H1 (cell line): ENCODE measurements around the gene ORAI3. TPM values are rescaled to one million over a fixed set of nuclear protein-coding genes. Genes with fewer than 3 reads are reported as not detected.

Experiments used
- CTCF ChIA-PET: fragments of 300-600 bp; sonication (Branson Sonifier 250); formaldehyde crosslinking; loops from one replicate; lab custom pipeline; 2021; ENCODE audit not compliant: partially characterized antibody; lab: Charles Lee
- POLR2A ChIA-PET: fragments of 300-600 bp; sonication (Branson Sonifier 250); formaldehyde crosslinking; loops from one replicate; lab custom pipeline; 2021; ENCODE audit warnings: inconsistent platforms; ENCODE audit not compliant: partially characterized antibody; lab: Charles Lee
- DNase-seq, 2 experiments: peaks; one replicate each; pipeline versions ENCODE4 v3.0.0 to v3.0.0-alpha.2; 2010 to 2022; ENCODE audit warnings: low spot score in 2 of 2, low read depth in 1 of 2, mixed read lengths in 1 of 2
- FAIRE-seq: peaks from 2 replicates; lab custom pipeline; 2011; peaks lifted over from hg19 to GRCh38; lab: Jason Lieb, UNC
- H2AFZ ChIP-seq: 2 replicates; pipeline ENCODE4 v1.8.1; 2012; ENCODE audit warnings: low read length, inconsistent platforms
- H2AK5ac ChIP-seq: 2 replicates; pipeline ENCODE4 v1.6.1; 2013; ENCODE audit warnings: low read depth, low read length
- H2BK120ac ChIP-seq: replicated peaks from 2 replicates; pipeline ENCODE3; 2013; ENCODE audit warnings: low read depth, low read length, inconsistent platforms
- H2BK12ac ChIP-seq: 2 replicates; pipeline ENCODE4 v1.6.1; 2013; ENCODE audit warnings: low read depth, low read length
- H2BK15ac ChIP-seq: 2 replicates; pipeline ENCODE4 v1.6.1; 2013; ENCODE audit warnings: low read length
- H2BK20ac ChIP-seq: 2 replicates; pipeline ENCODE4 v1.6.1; 2013; ENCODE audit warnings: low read length
- H2BK5ac ChIP-seq: 2 replicates; pipeline ENCODE4 v1.6.1; 2013; ENCODE audit warnings: low read depth, low read length
- H3K14ac ChIP-seq: 2 replicates; pipeline ENCODE4 v1.6.1; 2013; ENCODE audit warnings: inconsistent platforms; ENCODE audit not compliant: insufficient read length
- H3K18ac ChIP-seq: 2 replicates; pipeline ENCODE4 v1.6.1; 2013; ENCODE audit warnings: low read length; ENCODE audit errors: extremely low read depth
- H3K23ac ChIP-seq: 2 replicates; pipeline ENCODE4 v1.6.1; 2013; ENCODE audit warnings: inconsistent platforms; ENCODE audit not compliant: insufficient read length
- H3K23me2 ChIP-seq: 2 replicates; pipeline ENCODE4 v1.6.1; 2013; ENCODE audit warnings: low read depth, low read length
- H3K27ac ChIP-seq: 2 replicates; pipeline ENCODE4 v1.6.1; 2011; ENCODE audit warnings: low read depth, low read length, inconsistent platforms
- H3K27me3 ChIP-seq, 4 experiments: replicated peaks in 1 of 4; 1 replicate in 1 of 4; 2 replicates in 3 of 4; pipeline versions ENCODE4 v1.6.1 to v1.8.1; 2011 to 2013; ENCODE audit warnings: low read length in 3 of 4, mild to moderate bottlenecking in 3 of 4, inconsistent platforms in 2 of 4, mixed read lengths in 2 of 4, moderate library complexity in 1 of 4; ENCODE audit not compliant: control insufficient read depth in 3 of 4, insufficient read depth in 3 of 4; ENCODE audit errors: extremely low read depth in 1 of 4
- H3K36me3 ChIP-seq, 4 experiments: 2 replicates each; pipeline versions ENCODE4 v1.6.1 to v1.8.1; 2011 to 2013; ENCODE audit warnings: mild to moderate bottlenecking in 4 of 4, low read length in 3 of 4, moderate library complexity in 2 of 4, control low read depth in 1 of 4, inconsistent platforms in 1 of 4; ENCODE audit not compliant: insufficient read depth in 4 of 4, control insufficient read depth in 2 of 4
- H3K4ac ChIP-seq: replicated peaks from 2 replicates; pipeline ENCODE3; 2013; ENCODE audit warnings: low read length, low read depth, mixed read lengths, inconsistent platforms; ENCODE audit not compliant: insufficient read length
- H3K4me1 ChIP-seq, 4 experiments: replicated peaks in 1 of 4; 1 replicate in 1 of 4; 2 replicates in 3 of 4; pipeline versions ENCODE4 v1.6.1 to v1.8.1; 2011 to 2013; ENCODE audit warnings: low read length in 3 of 4, inconsistent platforms in 2 of 4, mixed read lengths in 1 of 4; ENCODE audit not compliant: insufficient read depth in 4 of 4, control insufficient read depth in 3 of 4
- H3K4me2 ChIP-seq, 2 experiments: 2 replicates each; pipeline versions ENCODE4 v1.6.1 to v1.8.1; 2011 to 2013; ENCODE audit warnings: low read depth in 2 of 2, low read length in 2 of 2, control low read depth in 1 of 2, inconsistent platforms in 1 of 2, mild to moderate bottlenecking in 1 of 2; ENCODE audit not compliant: insufficient read depth in 1 of 2
- H3K4me3 ChIP-seq, 4 experiments: fragments of 200-600, 300-600 bp in 1 of 4; sonication (generic), shearing (Covaris generic), sonication (Bioruptor Twin) in 1 of 4; 2 replicates each; pipeline versions ENCODE4 v1.5.1 to v1.8.1; 2011 to 2016; ENCODE audit warnings: low read length in 4 of 4, low read depth in 3 of 4, control low read depth in 2 of 4, inconsistent platforms in 2 of 4, mild to moderate bottlenecking in 2 of 4, mixed read lengths in 1 of 4, moderate library complexity in 1 of 4; ENCODE audit not compliant: insufficient read depth in 2 of 4; ENCODE audit errors: extremely low read depth in 1 of 4
- H3K56ac ChIP-seq: replicated peaks from 2 replicates; pipeline ENCODE3; 2013; ENCODE audit warnings: low read depth, mild to moderate bottlenecking, mixed read lengths, low read length, inconsistent platforms; ENCODE audit not compliant: insufficient read length
- H3K79me1 ChIP-seq: 2 replicates; pipeline ENCODE4 v1.6.1; 2013; ENCODE audit warnings: low read depth, low read length, control low read depth
- H3K79me2 ChIP-seq, 2 experiments: 2 replicates each; pipeline versions ENCODE4 v1.6.1 to v1.8.1; 2012 to 2013; ENCODE audit warnings: low read length in 2 of 2, mild to moderate bottlenecking in 2 of 2, inconsistent platforms in 1 of 2; ENCODE audit not compliant: insufficient read depth in 2 of 2, control insufficient read depth in 1 of 2
- H3K9ac ChIP-seq, 4 experiments: replicated peaks in 1 of 4; 1 replicate in 1 of 4; 2 replicates in 3 of 4; pipeline versions ENCODE4 v1.6.1 to v1.8.1; 2011 to 2013; ENCODE audit warnings: low read depth in 3 of 4, low read length in 3 of 4, control low read depth in 2 of 4, mild to moderate bottlenecking in 2 of 4, moderate library complexity in 2 of 4, inconsistent platforms in 1 of 4; ENCODE audit errors: extremely low read depth in 1 of 4
- H3K9me3 ChIP-seq, 2 experiments: 2 replicates each; pipeline versions ENCODE4 v1.6.1 to v1.8.1; 2012 to 2013; ENCODE audit warnings: mild to moderate bottlenecking in 2 of 2, moderate library complexity in 2 of 2, control low read depth in 1 of 2, inconsistent platforms in 1 of 2, low read depth in 1 of 2, low read length in 1 of 2, mixed read lengths in 1 of 2; ENCODE audit not compliant: insufficient read depth in 2 of 2
- H4K20me1 ChIP-seq, 2 experiments: replicated peaks in 1 of 2; 2 replicates each; pipeline versions ENCODE3 to v1.8.1; 2011 to 2013; ENCODE audit warnings: inconsistent platforms in 2 of 2, low read length in 2 of 2, mild to moderate bottlenecking in 1 of 2; ENCODE audit not compliant: insufficient read depth in 2 of 2, control insufficient read depth in 1 of 2
- H4K5ac ChIP-seq: 2 replicates; pipeline ENCODE4 v1.6.1; 2013; ENCODE audit warnings: low read length, low read depth, mixed read lengths, inconsistent platforms; ENCODE audit not compliant: insufficient read length
- H4K8ac ChIP-seq: 2 replicates; pipeline ENCODE4 v1.8.0; 2013; ENCODE audit warnings: mild to moderate bottlenecking, moderate library complexity, low read length, inconsistent platforms; ENCODE audit not compliant: insufficient read depth; ENCODE audit errors: extremely low read depth
- H4K91ac ChIP-seq: replicated peaks from 2 replicates; pipeline ENCODE3; 2013; ENCODE audit warnings: low read length, mixed read lengths, inconsistent platforms; ENCODE audit not compliant: insufficient read length
- BACH1 ChIP-seq: IDR thresholded peaks from 2 replicates; pipeline ENCODE4 v1.6.1; 2012; ENCODE audit warnings: low read length, improper control_type of control experiment
- CHD2 ChIP-seq: IDR thresholded peaks from 2 replicates; pipeline ENCODE4 v1.6.1; 2012; ENCODE audit warnings: low read length, improper control_type of control experiment
- CREB1 ChIP-seq: IDR thresholded peaks from 2 replicates; pipeline ENCODE4 v1.6.1; 2012; ENCODE audit warnings: inconsistent platforms
- CTCF ChIP-seq, 3 experiments: IDR thresholded peaks; 1 replicate in 2 of 3; 2 replicates in 1 of 3; pipeline versions ENCODE4 v1.5.1 to v1.6.1; 2011; ENCODE audit warnings: low read length in 3 of 3, mild to moderate bottlenecking in 3 of 3, inconsistent platforms in 2 of 3, low read depth in 1 of 3, moderate library complexity in 1 of 3; ENCODE audit not compliant: insufficient read depth in 1 of 3; ENCODE audit errors: control extremely low read depth in 1 of 3
- GTF2F1 ChIP-seq: IDR thresholded peaks from 2 replicates; pipeline ENCODE4 v1.6.1; 2012; ENCODE audit warnings: low read depth, low read length, improper control_type of control experiment, borderline replicate concordance
- HDAC2 ChIP-seq, 2 experiments: fragments of 300-600 bp in 1 of 2; sonication (generic) in 1 of 2; IDR thresholded peaks; 2 replicates each; pipeline ENCODE4 v1.6.1; 2011 to 2012; ENCODE audit warnings: low read depth in 2 of 2, low read length in 2 of 2, mild to moderate bottlenecking in 2 of 2, moderate library complexity in 2 of 2, borderline replicate concordance in 1 of 2, inconsistent platforms in 1 of 2
- KDM5A ChIP-seq: fragments of 200-600 bp; IDR thresholded peaks from 2 replicates; pipeline ENCODE4 v1.7.1; 2012; ENCODE audit warnings: mild to moderate bottlenecking, low read length, inconsistent platforms, mixed read lengths
- PHF8 ChIP-seq: fragments of 200-600 bp; sonication (generic); conservative IDR thresholded peaks from 2 replicates; pipeline ENCODE4 v1.7.1; 2012; ENCODE audit warnings: low read depth, mild to moderate bottlenecking, inconsistent platforms, low read length, moderate library complexity
- SP2 ChIP-seq: IDR thresholded peaks from 2 replicates; pipeline ENCODE4 v1.6.1; 2012; ENCODE audit warnings: mild to moderate bottlenecking, low read length, inconsistent platforms
- TAF7 ChIP-seq: optimal IDR thresholded peaks from 2 replicates; pipeline ENCODE3; 2011; ENCODE audit warnings: low read depth, mild to moderate bottlenecking, inconsistent platforms, low read length, moderate library complexity, borderline replicate concordance
- YY1 ChIP-seq: IDR thresholded peaks from 2 replicates; pipeline ENCODE4 v1.6.1; 2011; ENCODE audit warnings: low read depth, mild to moderate bottlenecking, low read length
- WGBS, 2 experiments: shearing (Covaris generic) in 1 of 2; methylation state at CpG; one replicate each; pipeline versions ENCODE4 v1.1.6 to v1.1.7; 2013 to 2015; ENCODE audit warnings: low lambda C conversion rate in 2 of 2, mixed read lengths in 2 of 2, inconsistent platforms in 1 of 2, low coverage in 1 of 2, missing lambda C conversion rate in 1 of 2; ENCODE audit not compliant: insufficient replicate concordance in 2 of 2, insufficient coverage in 1 of 2, insufficient read length in 1 of 2; ENCODE audit errors: extremely low coverage in 1 of 2, missing lambda C conversion rate in 1 of 2; 5-methylcytosine and 5-hydroxymethylcytosine counted together
- polyA plus RNA-seq, 7 experiments: library from polyadenylated mRNA; depleted of rRNA in 3 of 7; stranded (reverse) in 5 of 7; unstranded in 2 of 7; fragments of >200 nt in 5 of 7; fragments of 200-250 nt in 2 of 7; gene quantifications; 1 replicate in 5 of 7; 2 replicates in 1 of 7; 4 replicates in 1 of 7; pipeline versions ENCODE4 v1.2.1 to v1.2.3, GENCODE V29; 2011 to 2013; ENCODE audit warnings: missing spikeins in 2 of 7, mixed read lengths in 2 of 7
- total RNA-seq: library from RNA; stranded (reverse); fragmentation: NEBNext Ultra II Directional; extraction: Animal tissue kit (Norgen Biotek cat#: 25700); gene quantifications from 2 replicates; pipeline ENCODE4 v1.2.1, GENCODE V29; 2021

The ORAI3 gene
- total and polyA plus RNA-seq, 2 of the 8 experiments (the other 6 are each of a cell fraction or from before 2014, with no cell fraction given): 8.7 to 24.5 TPM

DNA sequence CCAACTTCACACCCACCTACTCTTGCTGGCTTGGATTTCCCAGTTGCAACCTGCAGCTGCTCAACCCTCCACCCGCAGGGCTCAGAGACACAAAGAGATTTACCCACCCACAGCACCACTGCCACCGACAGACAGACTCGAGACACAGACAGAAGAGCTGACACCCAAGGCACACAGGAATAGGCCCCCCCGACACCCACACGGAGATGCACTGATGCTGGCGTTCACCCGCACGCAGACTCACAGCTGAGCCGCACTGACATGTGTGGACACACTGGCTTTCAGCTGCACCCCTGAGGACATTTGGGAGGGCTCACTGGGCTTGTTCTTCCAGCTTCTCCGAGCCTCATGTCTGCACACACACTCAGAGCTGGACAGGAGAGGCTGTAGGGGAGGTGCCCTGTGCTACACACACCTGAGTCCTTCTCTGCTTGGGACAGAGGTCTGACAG, 53.4 kb downstream of the ORAI3 start:
- FAIRE-seq: no peak
- no peaks in the 10 kb centered on the region for H3K79me2 ChIP-seq
- ChIA-PET POLR2A (interaction anchor here (0.5 to 3.0 kb wide), 8 partner anchors 16 to 199 kb away, joined by 3 to 14 read pairs (median 4); partner anchors contain the start of gene HSD3B7), CTCF (interaction anchor here (1.0 to 2.5 kb wide), 5 partner anchors 17 to 441 kb away, joined by 4 to 12 read pairs (median 7); partner anchors contain the start of gene HSD3B7)
- H2BK12ac ChIP-seq: no peak overlapping the region
- H2BK120ac ChIP-seq: no peak overlapping the region
- H3K36me3 ChIP-seq: no peaks in the 10 kb centered on the region
- H3K56ac ChIP-seq: no peak overlapping the region
- H3K4ac ChIP-seq: no peak overlapping the region
- no peak for TF ChIP-seq SP2
- no peak for TF ChIP-seq KDM5A
- no peak for TF ChIP-seq HDAC2 (IDR thresholded peaks at IDR 0.05; ENCODE audit: borderline replicate concordance in 1 of 2, low read depth in 2 of 2, low read length in 2 of 2)
- TF ChIP-seq TAF7: no peak
- TF ChIP-seq CREB1: no peak
- no peak for TF ChIP-seq PHF8
- no peak for TF ChIP-seq BACH1
- TF ChIP-seq GTF2F1: no peak
- no peak for TF ChIP-seq YY1
- TF ChIP-seq CTCF (IDR thresholded peaks at IDR 0.05; ENCODE audit: control extremely low read depth in 1 of 3, insufficient read depth in 1 of 3, low read depth in 1 of 3, low read length in 3 of 3): no peak
- no peak for TF ChIP-seq CHD2
- peaks cover 0 to 2% of the 10 kb centered on the region in 2 experiments for H4K20me1 ChIP-seq
- H3K4me1 ChIP-seq: peaks cover 0 to 8% (median 6%) of the 10 kb centered on the region in 4 experiments; a peak in 5 of 7 replicates
- DNase-seq: no peak
- WGBS, 2 experiments: 81% methylated on average over 10 of the region's 10 CpGs; no CpG with 5 or more reads in 1 of the 2 experiments
- H3K23me2 ChIP-seq: peaks cover 5% of the 10 kb centered on the region; the same call in 1 of the 2 replicates
- no peak overlapping the region for H3K18ac ChIP-seq
- no peak overlapping the region for H3K4me2 ChIP-seq
- H3K9me3 ChIP-seq: no peaks in the 10 kb centered on the region
- 0 out of 2 replicates have a peak, but pooled peaks cover 8% of the 10 kb centered on the region for H3K79me1 ChIP-seq
- H4K5ac ChIP-seq: no peak overlapping the region
- no peak overlapping the region for H3K14ac ChIP-seq
- H4K91ac ChIP-seq: no peak overlapping the region
- H2AK5ac ChIP-seq: no peak overlapping the region
- no peak overlapping the region for H3K9ac ChIP-seq
- no peak overlapping the region for H2BK5ac ChIP-seq
- peak overlapping the region; percentile 31; the same call in 1 of the 2 replicates for H4K8ac ChIP-seq
- H2BK15ac ChIP-seq: no peak overlapping the region
- no peaks in the 10 kb centered on the region; a peak in 1 of 7 replicates for H3K27me3 ChIP-seq
- no peak overlapping the region for H2AFZ ChIP-seq
- H3K4me3 ChIP-seq: no peak overlapping the region
- no peak overlapping the region for H3K27ac ChIP-seq
- H2BK20ac ChIP-seq: no peak overlapping the region
- no peak overlapping the region for H3K23ac ChIP-seq
